Measurements from ENCODE around the gene MIP.
"Not testable (repeated sequence)": the region's sequence is repeated elsewhere in the genome, so short reads cannot be mapped to it uniquely, and the experiment has no call there.

Gene MIP

GRCh38 chr12:56451147-56451546 lies 3.3 kb downstream of the MIP start:
- no peak for TF ChIP-seq CTCF (IDR thresholded peaks at IDR 0.05; ENCODE audit: borderline replicate concordance, insufficient read depth, low read depth, low read length)

GRCh38 chr12:56450241-56450640 lies 4.2 kb downstream of the MIP start:
- H3K4me3 ChIP-seq (ENCODE audit: low read depth, low read length), result no peak overlapping the region
- TF ChIP-seq CTCF (IDR thresholded peaks at IDR 0.05; ENCODE audit: borderline replicate concordance, insufficient read depth, low read depth, low read length), result no peak

More at GRCh38 chr12:56451147-56451546, 3.3 kb downstream of the MIP start:
- no peak overlapping the region for H3K4me3 ChIP-seq (ENCODE audit: low read depth, low read length)

- no peak for TF ChIP-seq CTCF (IDR thresholded peaks at IDR 0.05; ENCODE audit: borderline replicate concordance, insufficient read depth, low read depth, low read length)
- H3K4me3 ChIP-seq (ENCODE audit: low read depth, low read length), result peak overlapping the region; percentile 87
Observed at GRCh38 chr12:56449622-56449984, 4.9 kb downstream of the MIP start.

- H3K4me3 ChIP-seq (ENCODE audit: low read depth, low read length), result peak within 1 kb of the TSS; percentile 87
- no peak for TF ChIP-seq CTCF (IDR thresholded peaks at IDR 0.05; ENCODE audit: borderline replicate concordance, insufficient read depth, low read depth, low read length)
Observed at GRCh38 chr12:56448860-56449621, 5.4 kb downstream of the MIP start, which contains the start of gene TIMELESS. Gene TIMELESS, minus strand, starts transcription at chr12:56449426. Its CDS starts 15,256 bp downstream, at chr12:56434170.

GRCh38 chr12:56443208-56443607 lies 11.2 kb downstream of the MIP start:
- H3K4me3 ChIP-seq (ENCODE audit: low read depth, low read length), result not testable (repeated sequence)

- TF ChIP-seq CTCF (IDR thresholded peaks at IDR 0.05; ENCODE audit: borderline replicate concordance, insufficient read depth, low read depth, low read length), result no peak
Observed at GRCh38 chr12:56437430-56438176, 16.9 kb downstream of the MIP start.

GRCh38 chr12:56434828-56435227 lies 19.6 kb downstream of the MIP start:
- TF ChIP-seq CTCF (IDR thresholded peaks at IDR 0.05; ENCODE audit: borderline replicate concordance, insufficient read depth, low read depth, low read length), result no peak
- no peak overlapping the region for H3K4me3 ChIP-seq (ENCODE audit: low read depth, low read length)

More at GRCh38 chr12:56437430-56438176, 16.9 kb downstream of the MIP start:
- H3K4me3 ChIP-seq (ENCODE audit: low read depth, low read length), result no peak overlapping the region
